ENCODE data around the gene THUMPD1.
"Not testable (repeated sequence)": the region's sequence is repeated elsewhere in the genome, so short reads cannot be mapped to it uniquely, and the experiment has no call there.

Gene THUMPD1

GRCh38 chr16:20763461-20764232 lies 22.0 kb upstream of the THUMPD1 start, which contains the start of gene ACSM3:
TSS of gene ACSM3 (plus strand) at chr16:20764014. CDS start at chr16:20770035, 6,021 bp downstream.
- H3K4me3 ChIP-seq (ENCODE audit: control insufficient read depth, low read depth, low read length): peak within 1 kb of the TSS; percentile 48
- TF ChIP-seq CTCF (IDR thresholded peaks at IDR 0.05; ENCODE audit: control insufficient read depth, insufficient read depth, low read depth, low read length, missing control alignments): no peak
- peak; percentile 34 for DNase-seq (ENCODE audit: low read depth)

GRCh38 chr16:20762404-20763123 lies 20.9 kb upstream of the THUMPD1 start:
- no peak for TF ChIP-seq CTCF (IDR thresholded peaks at IDR 0.05; ENCODE audit: control insufficient read depth, insufficient read depth, low read depth, low read length, missing control alignments)
- no peak for DNase-seq (ENCODE audit: low read depth)
- no peak overlapping the region for H3K4me3 ChIP-seq (ENCODE audit: control insufficient read depth, low read depth, low read length)

- no peak for DNase-seq (ENCODE audit: low read depth)
- no peak for TF ChIP-seq CTCF (IDR thresholded peaks at IDR 0.05; ENCODE audit: control insufficient read depth, insufficient read depth, low read depth, low read length, missing control alignments)
Measured at GRCh38 chr16:20761175-20761574, 19.6 kb upstream of the THUMPD1 start.

GRCh38 chr16:20760346-20760745 lies 18.7 kb upstream of the THUMPD1 start:
- no peak for TF ChIP-seq CTCF (IDR thresholded peaks at IDR 0.05; ENCODE audit: control insufficient read depth, insufficient read depth, low read depth, low read length, missing control alignments)
- DNase-seq (ENCODE audit: low read depth): no peak
- H3K4me3 ChIP-seq (ENCODE audit: control insufficient read depth, low read depth, low read length): no peak overlapping the region

More at GRCh38 chr16:20761175-20761574, 19.6 kb upstream of the THUMPD1 start:
- no peak overlapping the region for H3K4me3 ChIP-seq (ENCODE audit: control insufficient read depth, low read depth, low read length)

- not testable (repeated sequence) for DNase-seq (ENCODE audit: low read depth); H3K4me3 ChIP-seq (ENCODE audit: control insufficient read depth, low read depth, low read length)
Measured at GRCh38 chr16:20755799-20756198, 14.2 kb upstream of the THUMPD1 start.

GRCh38 chr16:20755238-20755637 lies 13.6 kb upstream of the THUMPD1 start:
- no peak for DNase-seq (ENCODE audit: low read depth)
- H3K4me3 ChIP-seq (ENCODE audit: control insufficient read depth, low read depth, low read length): no peak overlapping the region
- TF ChIP-seq CTCF (IDR thresholded peaks at IDR 0.05; ENCODE audit: control insufficient read depth, insufficient read depth, low read depth, low read length, missing control alignments): no peak

GRCh38 chr16:20753727-20754126 lies 12.1 kb upstream of the THUMPD1 start:
- DNase-seq (ENCODE audit: low read depth): no peak
- no peak overlapping the region for H3K4me3 ChIP-seq (ENCODE audit: control insufficient read depth, low read depth, low read length)
- TF ChIP-seq CTCF (IDR thresholded peaks at IDR 0.05; ENCODE audit: control insufficient read depth, insufficient read depth, low read depth, low read length, missing control alignments): no peak

Measured in AG09309 (cell line).